ENCODE data around the gene PSMC5.

- TF ChIP-seq CTCF (IDR thresholded peaks at IDR 0.05 in 8 of 11, conservative IDR thresholded peaks at IDR 0.05 in 3 of 11) (no peak), POLR2AphosphoS5 (IDR thresholded peaks at IDR 0.05) (no peak), POLR2A (IDR thresholded peaks at IDR 0.05) (no peak)
Measured at GRCh38 chr17:63842173-63842539, 14.9 kb downstream of the PSMC5 start.

Data from spleen (tissue), 7 donors.